GDM1 (cell line): ENCODE data around the gene PRR36.

ENCODE experiments used
- DNase-seq: peaks from one replicate; lab custom pipeline; 2025; lab: John Stamatoyannopoulos, UW

The PRR36 gene

DNA sequence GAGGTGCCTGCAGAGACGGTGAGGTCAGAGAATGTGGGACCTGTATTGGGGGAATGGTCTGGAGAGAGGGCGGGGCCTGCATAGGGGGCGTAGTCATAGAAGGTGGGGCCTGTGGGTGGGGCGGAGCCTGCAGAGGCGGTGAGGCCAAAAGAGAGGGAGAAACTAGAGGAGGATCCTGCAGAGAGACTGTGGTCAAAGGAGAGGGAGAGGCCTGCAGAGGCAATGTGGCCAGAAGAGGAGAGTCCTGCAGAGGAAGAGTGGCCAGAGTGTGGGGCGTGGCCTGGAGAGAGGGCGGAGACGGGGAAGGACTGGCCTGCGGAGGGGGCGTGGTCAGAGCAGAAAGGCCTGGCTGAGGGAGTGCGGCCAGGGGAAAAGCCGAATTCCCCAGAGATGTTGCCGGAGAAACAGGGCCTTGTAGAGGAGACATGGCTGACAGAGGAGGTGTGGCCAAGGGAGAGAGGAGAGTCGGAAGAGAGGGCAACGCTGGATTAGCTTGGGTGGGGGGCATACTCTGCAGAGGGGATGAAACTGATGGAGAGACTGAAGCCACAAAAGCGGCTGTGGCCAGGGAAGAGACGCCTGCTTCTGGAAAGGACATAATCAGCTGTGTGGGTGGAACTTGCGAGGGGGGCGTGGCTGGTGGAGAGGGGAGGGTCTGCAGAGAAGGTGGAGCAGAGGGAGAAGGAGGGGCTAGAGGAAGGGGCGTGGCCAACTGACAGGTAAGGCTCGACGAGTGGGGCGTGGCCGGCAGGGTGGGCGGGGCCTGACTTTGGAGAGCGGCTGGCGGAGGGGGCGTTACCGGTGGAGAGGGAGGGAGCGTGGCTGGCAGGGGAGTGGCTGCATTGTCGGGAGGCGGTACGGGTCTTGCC, 2.5 kb downstream of the PRR36 start:
- DNase-seq, result peak; percentile 88

DNA sequence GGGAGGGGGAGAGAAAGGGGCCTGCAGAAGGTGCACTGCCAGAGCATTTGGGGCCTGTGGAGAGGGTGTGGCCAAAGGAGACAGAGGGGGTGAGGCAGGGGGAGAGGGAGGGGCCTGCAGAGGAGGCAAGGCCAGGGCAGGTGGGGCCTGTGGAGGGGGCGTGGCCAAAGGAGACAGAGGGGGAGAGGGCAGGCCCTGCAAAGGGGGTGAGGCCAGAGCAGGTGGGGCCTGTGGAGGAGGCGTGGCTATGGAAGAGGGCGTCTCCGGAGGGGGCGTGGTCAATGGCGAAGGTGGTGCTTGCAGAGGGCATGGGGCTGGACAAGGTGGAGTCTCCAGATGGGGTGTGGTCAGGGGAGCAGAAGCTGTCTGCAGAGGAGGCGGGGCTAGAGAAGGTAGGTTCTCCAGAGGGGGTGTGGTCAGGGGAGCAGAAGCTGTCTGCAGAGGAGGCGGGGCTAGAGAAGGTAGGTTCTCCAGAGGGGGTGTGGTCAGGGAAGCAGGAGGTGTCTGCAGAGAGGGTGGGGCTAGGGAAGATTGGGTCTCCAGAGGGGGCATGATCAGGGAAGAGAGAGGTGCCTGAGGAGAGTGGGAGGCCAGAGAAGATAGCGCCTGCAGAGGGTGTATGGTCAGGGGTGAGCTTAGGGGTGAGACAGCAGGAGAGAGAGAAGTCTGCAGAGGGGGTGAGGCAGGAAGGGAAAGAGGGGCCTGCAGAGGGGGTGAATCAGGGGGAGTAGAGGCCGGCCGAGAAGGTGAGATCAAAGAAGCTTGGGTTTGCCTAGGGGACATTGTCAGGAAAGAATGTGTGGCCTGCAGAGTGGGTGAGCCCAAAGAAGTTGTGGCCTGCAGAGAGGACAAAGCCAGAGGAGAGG, 3.4 kb downstream of the PRR36 start:
- DNase-seq, result peak; percentile 87

DNA sequence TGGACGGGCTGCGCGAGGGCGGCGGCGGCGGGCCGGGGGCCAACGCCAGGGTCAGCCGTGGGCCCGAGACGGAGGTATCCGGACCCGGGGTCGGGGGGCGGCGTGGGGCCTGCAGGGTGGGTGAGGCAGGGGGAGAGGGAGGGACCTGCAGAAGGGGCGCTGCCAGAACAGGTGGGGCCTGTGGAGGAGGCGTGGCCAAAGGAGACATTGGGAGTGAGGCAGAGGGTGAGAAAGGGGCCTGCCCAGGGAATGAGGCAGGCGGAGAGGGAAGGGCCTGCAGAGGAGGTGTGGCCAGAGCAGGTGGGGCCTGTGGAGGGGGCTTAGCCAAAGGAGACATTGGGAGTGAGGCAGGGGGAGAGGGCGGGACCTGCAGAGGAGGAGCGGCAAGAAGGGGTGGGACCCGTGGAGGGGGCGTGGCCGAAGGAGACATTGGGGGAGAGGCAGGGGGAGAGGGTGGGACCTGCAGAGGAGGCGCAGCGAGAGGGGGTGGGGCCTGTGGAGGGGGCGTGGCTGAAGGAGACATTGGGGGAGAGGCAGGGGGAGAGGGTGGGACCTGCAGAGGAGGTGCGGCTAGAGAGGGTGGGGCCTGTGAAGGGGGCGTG, 4.2 kb downstream of the PRR36 start:
- peak; percentile 86 for DNase-seq

DNA sequence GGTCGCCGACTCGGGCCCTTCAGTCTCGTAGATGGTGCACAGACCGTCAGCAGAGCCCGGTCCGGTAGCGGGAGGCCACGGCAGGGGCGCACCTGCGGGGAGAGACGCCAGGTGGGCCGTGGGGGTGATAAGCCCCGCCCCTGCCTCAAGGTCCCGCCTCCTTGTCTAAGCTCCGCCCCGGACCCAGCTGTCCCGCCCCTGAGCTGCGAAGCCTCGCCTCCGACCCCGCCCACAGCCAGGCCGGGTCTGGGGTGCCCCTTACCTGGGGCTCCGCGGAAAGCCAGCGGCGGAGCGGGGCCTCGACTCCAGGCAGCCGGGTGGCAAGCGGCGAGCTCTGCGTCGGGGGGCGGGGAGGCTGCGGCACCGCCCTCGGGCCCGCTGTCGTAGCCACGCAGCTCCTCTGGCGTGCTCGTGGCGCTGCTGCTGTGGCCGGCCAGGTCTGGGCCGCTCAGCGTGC, 4.7 kb downstream of the PRR36 start:
- peak; percentile 59 for DNase-seq

DNA sequence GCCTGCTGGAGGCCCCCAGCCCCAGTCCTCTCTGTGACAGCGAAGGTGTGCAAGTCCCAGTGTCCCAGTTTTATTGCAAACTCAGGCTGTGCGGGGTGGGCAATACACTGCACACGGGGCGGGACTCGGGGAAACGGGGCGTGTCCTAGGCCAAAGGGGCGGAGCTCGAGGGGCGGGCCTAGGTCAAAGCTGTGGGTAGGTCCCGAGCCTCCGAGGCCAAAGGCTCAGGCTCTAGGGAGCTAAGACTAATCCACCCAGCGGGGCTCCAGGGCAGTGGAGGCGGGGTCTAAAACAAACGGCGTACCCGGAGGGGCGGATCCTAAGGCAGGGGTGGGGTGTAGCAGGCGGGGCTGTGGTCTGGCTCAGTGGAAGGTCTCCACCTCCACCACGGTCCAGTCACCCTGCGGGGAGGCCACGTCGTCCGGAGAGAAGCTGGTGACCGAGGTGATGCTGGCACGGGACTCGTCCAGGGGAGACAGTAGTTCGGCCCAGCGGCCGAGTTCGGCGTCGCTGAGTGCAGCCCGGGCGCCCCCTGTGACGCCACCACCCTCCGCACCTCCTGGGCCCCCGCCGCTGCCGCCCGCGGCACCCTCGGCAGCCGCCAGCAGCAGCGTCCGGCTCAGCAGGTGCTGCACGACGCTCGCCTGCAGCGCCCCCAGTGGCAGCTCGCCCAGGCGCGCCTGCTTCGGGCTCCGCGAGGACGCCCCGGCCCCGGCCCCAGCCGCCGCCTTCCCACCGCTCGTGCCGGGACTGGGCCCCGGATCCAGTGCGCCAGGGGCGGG, 5.3 kb downstream of the PRR36 start:
- peak; percentile 78 for DNase-seq

DNA sequence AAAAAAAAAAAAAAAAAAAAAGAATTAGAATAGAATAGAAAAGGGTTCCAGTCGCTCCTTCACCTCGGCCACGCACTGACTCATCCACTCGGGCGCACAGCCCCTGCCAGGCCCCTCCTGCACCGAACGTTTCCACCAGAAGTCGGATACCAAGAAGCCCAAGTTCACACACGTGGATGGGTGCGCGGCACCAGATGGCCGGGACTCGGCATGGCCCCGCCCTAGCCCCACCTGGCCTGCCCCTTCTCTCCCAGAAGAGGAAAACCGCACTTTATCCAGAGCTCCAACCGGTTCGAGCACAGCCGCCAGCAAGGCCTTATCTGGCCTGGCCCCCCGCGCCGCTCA, 5.9 kb downstream of the PRR36 start:
- DNase-seq, result no peak

DNA sequence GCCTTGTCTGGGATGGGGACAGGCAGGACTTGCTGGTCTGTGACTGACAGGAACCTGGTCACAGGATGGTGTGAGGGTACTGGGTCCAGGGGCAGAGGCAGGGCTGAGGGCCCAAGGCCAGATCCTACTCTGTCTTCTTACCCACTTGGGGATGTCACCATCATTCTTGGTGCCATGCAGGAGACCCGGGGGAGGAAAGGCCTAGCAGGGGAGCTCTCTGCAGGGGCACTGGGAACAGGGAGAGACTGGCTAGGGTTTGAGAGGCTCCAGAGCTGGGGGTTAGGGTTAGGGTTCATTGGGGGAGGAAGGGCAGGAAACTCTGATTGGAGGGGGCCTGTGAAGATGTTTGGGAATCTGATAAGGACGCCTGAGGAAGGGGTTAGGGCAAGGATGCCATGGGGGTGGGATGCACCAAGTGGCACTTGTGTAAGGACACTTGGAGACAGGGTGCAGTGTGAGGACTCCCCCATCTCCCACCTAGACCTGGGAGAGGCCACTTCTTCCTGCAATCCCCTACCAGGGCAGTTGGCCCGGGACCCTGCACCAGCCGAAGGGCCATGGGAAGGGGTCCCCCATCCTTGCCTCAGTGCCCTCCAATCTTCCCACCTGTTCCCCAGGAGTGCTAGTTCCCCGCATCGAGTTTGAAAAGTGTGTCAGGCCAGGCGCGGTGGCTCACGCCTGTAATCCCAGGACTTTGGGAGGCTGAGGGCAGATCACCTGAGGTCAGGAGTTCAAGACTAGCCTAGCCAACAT, 6.9 kb downstream of the PRR36 start:
- DNase-seq, result no peak

DNA sequence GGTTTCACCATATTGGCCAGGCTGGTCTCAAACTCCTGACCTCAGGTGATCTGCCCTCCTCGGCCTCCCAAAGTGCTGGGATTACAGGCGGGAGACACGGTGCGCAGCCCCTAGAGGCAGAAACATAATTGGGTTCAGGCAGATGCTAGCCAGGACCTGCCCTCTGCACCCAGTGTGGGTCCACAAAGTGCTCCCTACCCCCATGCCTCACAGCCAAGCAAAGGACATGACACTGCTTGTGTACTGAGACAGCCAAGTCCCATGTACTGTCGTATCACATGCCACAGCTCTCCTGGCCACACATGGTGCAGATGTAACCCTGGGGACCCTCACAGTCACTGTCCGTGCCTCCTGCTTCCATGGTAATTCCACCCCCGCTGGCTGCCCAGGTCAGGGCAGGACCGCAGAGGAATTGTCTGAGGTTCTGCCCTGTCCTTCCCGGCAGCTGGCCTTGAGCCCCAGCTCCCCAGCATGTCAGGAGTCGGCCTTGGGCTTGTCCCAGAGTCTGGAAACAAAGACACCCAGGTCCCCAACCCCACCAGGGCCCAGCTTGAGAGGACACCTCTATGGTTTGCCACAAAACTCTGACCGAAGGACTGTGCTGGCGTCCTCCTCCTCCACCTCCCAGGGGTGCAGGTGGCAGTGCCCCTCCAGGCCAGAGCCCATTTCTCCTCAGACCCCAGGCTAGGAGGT, 7.6 kb downstream of the PRR36 start:
- DNase-seq, result no peak

DNA sequence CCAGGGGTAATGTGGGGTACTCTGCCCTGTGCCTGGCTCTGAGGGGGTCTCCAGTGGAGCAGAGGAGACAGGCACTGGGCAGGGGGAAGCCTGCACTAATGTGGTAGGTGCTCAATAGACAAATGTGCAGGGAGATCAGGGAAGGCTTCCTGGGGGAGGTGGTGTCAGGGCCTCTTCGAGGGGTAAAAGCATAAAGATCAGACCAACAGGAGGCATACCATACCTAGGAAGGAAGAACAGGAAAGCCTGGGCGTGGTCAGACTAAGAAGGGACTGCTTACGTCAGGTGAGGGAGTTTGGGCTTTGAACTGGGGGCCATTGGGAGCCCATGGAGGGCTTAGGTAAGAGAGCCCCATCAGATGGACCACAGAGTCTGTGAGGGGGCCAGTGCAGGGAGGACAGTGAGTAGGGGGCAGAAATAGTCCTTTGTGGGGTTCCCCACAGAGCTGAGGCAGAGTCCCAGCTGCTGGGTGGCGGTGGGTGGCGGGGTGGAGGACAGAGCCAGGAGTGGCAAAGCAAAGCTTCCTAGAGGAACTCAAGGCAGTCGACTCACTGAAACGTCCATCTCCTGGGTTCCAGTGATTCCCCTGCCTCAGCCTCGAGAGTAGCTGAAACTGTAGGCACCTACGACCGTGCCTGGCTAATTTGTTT, 8.8 kb downstream of the PRR36 start:
- no peak for DNase-seq

DNA sequence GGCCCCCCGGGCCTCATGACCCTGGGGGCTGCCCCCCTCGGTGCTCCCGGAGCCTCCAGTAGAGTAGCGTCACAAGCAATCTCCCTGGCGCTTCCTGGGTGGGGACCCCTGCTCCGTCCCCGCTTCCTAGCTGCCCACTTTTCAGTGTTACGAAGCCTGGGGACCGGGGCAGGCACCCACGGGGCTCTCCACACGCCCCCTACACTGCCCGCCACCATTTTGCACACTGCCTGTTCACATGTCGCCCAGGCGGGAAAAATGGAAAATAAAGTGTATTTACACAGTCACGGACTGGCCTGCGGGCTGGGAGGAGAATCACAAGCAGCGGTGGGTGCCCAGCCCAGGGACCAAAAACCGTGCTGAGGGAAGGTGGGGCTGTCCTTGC, 9.5 kb downstream of the PRR36 start:
- DNase-seq, result no peak

DNA sequence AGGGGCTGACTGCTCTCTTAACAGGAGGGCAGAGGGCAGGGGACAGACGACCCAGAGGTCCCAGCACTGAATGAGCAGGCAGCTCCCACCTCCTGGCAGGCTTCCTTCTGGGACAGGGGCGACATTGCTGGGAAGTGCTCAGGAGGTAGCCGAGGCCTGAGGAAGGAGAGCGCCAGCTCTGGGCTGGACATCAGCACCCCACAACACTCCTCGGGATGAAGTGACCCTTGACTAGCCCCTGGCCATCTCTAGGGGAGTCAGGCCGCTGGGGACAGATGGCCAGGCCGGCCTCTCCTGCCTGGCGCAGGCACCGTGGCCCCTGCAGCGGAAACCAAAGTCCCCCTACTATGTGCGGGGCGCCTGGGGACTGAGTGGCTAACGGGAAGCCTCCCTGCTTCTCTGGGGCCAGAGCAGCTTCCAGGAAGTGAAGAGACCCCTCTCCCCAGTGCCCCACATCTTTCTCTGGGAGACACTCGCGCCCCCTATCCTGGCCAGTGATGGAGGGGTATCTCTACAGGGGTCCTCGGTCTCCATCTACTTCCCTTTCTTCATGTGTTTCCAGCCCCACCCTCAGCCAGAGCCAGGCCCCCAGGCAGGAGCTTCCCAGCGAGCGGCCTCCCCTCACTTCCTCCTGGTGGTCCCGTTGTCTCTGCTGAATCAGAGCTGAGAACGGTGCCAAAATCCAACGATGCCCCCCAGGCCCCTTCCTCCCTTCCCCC, 10.1 kb downstream of the PRR36 start:
- DNase-seq, result no peak

DNA sequence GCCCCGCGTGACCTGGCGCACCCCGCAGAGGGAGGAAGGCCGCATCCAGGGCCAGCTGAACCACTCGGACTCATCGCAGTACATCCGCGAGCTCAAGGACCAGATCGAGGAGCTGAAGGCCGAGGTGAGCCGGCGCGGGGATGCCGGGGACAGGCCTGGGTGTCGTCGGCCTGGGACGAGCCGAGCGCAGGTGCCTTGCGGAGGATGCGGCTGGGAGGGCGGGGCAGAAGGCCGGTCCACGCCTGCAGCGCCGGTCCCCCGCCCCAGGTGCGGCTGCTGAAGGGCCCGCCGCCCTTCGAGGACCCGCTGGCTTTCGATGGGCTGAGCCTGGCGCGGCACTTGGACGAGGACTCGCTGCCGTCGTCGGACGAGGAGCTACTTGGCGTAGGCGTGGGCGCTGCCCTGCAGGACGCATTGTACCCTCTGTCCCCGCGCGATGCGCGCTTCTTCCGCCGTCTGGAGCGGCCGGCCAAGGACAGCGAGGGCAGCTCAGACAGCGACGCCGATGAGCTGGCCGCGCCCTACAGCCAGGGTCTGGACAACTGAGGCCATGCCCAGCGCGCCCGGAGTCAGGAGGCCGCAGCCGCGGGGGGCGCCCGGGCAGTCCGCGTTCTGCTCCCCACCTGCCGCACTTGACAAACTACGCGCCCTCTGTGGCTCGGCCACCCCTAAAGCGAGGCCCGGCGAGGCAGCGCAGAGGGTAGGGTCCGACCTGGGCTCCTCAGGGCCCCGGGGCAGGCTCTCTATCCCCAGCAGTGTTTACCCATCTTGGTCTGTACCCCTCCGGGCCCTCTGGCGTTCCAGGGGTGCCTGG, 10.8 kb downstream of the PRR36 start:
- DNase-seq, result no peak

DNA sequence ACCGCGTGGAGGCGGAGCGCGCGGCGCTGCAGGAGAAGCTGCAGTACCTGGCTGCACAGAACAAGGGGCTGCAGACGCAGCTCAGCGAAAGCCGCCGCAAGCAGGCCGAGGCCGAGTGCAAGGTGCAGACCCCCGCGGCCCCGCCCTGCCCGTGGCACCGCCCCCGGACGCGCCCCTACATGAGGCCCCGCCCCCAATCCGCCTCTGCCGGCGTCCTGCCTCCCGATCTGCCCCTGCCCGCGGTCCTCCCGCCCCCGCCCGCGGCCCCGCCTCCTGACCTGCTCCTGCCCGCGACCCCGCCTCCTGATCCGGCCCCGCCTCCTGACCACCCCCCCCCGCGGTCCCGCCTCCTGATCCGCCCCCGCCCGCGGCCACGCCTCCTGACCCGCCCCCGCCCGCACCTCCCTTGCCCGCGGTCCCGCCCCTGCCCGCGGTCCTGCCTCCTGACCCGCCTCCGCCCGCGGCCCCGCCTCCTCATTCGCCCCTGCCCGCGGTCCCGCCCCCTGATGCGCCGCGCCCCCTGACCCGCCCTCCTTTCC, 11.7 kb downstream of the PRR36 start:
- DNase-seq, result no peak

DNA sequence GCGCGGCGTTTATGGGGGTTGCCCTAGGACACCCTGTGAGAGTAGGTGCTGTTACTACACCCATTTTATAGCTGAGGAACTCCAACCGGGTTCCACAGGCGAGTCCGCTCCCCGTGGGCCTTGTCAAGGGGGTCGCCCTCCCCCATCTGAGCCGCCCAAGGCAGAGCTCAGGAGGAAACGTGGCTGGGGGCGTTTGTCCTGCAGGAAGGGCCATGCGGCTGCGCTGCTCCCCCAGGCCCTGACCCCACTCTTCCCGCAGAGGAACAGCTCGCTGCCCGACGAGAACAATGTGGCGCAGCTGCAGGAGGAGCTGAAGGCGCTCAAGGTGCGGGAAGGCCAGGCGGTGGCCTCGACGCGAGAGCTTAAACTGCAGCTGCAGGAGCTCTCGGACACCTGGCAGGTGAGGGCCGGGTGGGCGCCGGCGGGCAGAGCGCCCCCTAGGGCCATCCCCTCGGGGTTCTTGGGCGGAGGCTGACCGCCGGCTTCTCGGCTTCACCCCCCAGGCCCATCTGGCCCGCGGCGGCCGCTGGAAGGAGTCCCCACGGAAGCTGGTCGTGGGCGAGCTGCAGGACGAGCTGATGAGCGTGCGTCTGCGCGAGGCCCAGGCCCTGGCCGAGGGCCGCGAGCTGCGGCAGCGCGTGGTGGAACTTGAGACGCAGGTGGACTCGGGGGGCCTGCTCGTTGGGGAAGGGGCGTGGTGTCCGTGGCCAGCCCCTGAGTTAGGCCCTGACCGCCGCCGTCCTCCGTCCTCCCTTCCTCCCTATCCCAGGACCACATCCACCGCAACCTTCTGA, 12.4 kb downstream of the PRR36 start:
- DNase-seq, result no peak

DNA sequence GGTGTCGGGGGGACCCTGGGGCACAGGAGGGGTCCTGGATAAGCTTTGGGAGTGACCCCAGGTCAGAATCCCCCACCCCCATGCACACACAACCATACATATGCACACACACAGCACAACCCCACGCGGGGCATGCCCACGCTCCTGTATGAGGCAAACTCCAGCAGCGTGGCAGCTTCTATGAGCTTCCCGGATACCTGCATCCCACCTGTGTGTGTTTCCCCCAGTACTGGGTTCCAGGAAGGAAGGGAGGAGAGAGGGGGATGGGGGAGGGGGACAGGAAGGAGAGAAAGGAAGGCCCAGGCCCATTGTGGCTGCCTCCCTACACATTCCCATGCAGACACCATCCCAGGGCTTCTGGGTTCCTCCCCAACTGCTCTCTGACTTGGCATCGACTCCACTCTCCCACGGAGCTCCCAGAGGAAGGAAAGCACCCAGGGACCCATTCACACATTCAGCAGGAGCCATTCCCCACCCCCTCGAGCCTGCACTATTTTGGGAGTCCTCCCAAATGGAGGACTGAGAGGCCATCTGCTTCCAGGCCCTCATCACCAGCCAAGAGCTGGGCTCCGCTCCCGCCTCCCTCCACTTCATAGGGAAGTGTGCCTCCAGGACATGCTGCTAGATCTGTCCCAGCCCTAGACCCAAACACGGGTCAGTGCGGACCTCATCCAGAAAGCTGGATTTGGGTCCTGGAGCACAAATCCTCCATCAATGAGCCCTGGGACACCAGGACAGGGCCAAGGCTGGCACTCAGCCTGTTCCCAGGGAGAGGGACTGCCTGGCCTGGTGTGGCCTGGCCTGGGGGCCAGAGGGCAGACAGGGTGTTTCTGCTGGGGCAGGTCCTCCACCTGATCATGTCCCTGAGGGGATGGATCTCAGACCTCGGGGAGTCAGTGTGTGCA, 13.2 kb downstream of the PRR36 start:
- no peak for DNase-seq
